Glomerular visceral epithelial cell (primary cell): ENCODE results near the gene LZIC.
A peak's percentile ranks its signal among the peaks of the same experiment; 100 is the strongest.

Experiments used
- DNase-seq: peaks from one replicate; pipeline ENCODE4 v3.0.0-alpha.2; 2016; ENCODE audit errors: extremely low spot score

The LZIC gene

GRCh38 chr1:9886092-9886742 lies 57.0 kb downstream of the LZIC start:
- DNase-seq = no peak

- no peak for DNase-seq
These were observed 58.4 kb downstream of the LZIC start for GRCh38 chr1:9884805-9885204.

- DNase-seq = no peak
These were observed 59.4 kb downstream of the LZIC start for GRCh38 chr1:9883585-9884449.

- DNase-seq = no peak
These were observed 60.3 kb downstream of the LZIC start for GRCh38 chr1:9882945-9883303.

- DNase-seq = no peak
These were observed 60.8 kb downstream of the LZIC start for GRCh38 chr1:9882296-9882944.

- DNase-seq = peak; percentile 88
These were observed 61.3 kb downstream of the LZIC start for GRCh38 chr1:9881838-9882249.
